ENCODE data around the gene SIDT2. TPM values are rescaled to one million over a fixed set of nuclear protein-coding genes. Genes with fewer than 3 reads are reported as not detected.

SIDT2 gene
- total RNA-seq, 1 experiment from 2014 or later = 37.0 TPM

- TF ChIP-seq REST (IDR thresholded peaks at IDR 0.05; ENCODE audit: low read depth) (no peak), CTCF (IDR thresholded peaks at IDR 0.05 in 2 of 3, conservative IDR thresholded peaks at IDR 0.05 in 1 of 3; ENCODE audit: borderline replicate concordance in 1 of 3, insufficient read depth in 1 of 3, low read depth in 2 of 3, low read length in 2 of 3) (peak; percentile 37 to 83 (median 72); a peak in 4 of 6 replicates), EGR1 (IDR thresholded peaks at IDR 0.05; ENCODE audit: low read depth) (0 out of 2 replicates have a peak, but pooled peaks have one; percentile 26), ATF3 (IDR thresholded peaks at IDR 0.05) (no peak), ZNF274 (IDR thresholded peaks at IDR 0.05; ENCODE audit: low read depth, low read length) (no peak), EZH2 (IDR thresholded peaks at IDR 0.05) (no peak), ZFX (IDR thresholded peaks at IDR 0.05) (peak; percentile 58), JUND (IDR thresholded peaks at IDR 0.05) (no peak)
Observed at GRCh38 chr11:117232092-117232878, 53.7 kb downstream of the SIDT2 start, which contains the start of gene RNF214 (continued).
